BLaER1 (cell line): Measurements from ENCODE around the gene DAP3.
"Not testable (repeated sequence)": the region's sequence is repeated elsewhere in the genome, so short reads cannot be mapped to it uniquely, and the experiment has no call there.

Experiments
- H3K27ac ChIP-seq: shearing (Covaris generic); formaldehyde crosslinking; 2 replicates; pipeline ENCODE4 v1.8.1; 2022
- H3K27me3 ChIP-seq: shearing (Covaris generic); formaldehyde crosslinking; 2 replicates; pipeline ENCODE4 v1.8.1; 2022
- H3K36me3 ChIP-seq: shearing (Covaris generic); formaldehyde crosslinking; 2 replicates; pipeline ENCODE4 v1.8.1; 2022
- H3K4me1 ChIP-seq: shearing (Covaris generic); formaldehyde crosslinking; 2 replicates; pipeline ENCODE4 v1.8.1; 2022
- H3K4me2 ChIP-seq: shearing (Covaris generic); formaldehyde crosslinking; 2 replicates; pipeline ENCODE4 v1.8.1; 2022
- H3K4me3 ChIP-seq: shearing (Covaris generic); formaldehyde crosslinking; 2 replicates; pipeline ENCODE4 v1.8.1; 2022
- H3K9ac ChIP-seq: shearing (Covaris generic); formaldehyde crosslinking; 2 replicates; pipeline ENCODE4 v1.8.1; 2022
- H3K9me3 ChIP-seq: shearing (Covaris generic); formaldehyde crosslinking; 2 replicates; pipeline ENCODE4 v1.8.1; 2022
- H4K20me1 ChIP-seq: shearing (Covaris generic); formaldehyde crosslinking; 2 replicates; pipeline ENCODE4 v1.8.1; 2022
- Cebpa-rat ChIP-seq: shearing (Covaris generic); IDR thresholded peaks from 2 replicates; pipeline ENCODE4 v1.8.1; 2022

DAP3 gene

DNA sequence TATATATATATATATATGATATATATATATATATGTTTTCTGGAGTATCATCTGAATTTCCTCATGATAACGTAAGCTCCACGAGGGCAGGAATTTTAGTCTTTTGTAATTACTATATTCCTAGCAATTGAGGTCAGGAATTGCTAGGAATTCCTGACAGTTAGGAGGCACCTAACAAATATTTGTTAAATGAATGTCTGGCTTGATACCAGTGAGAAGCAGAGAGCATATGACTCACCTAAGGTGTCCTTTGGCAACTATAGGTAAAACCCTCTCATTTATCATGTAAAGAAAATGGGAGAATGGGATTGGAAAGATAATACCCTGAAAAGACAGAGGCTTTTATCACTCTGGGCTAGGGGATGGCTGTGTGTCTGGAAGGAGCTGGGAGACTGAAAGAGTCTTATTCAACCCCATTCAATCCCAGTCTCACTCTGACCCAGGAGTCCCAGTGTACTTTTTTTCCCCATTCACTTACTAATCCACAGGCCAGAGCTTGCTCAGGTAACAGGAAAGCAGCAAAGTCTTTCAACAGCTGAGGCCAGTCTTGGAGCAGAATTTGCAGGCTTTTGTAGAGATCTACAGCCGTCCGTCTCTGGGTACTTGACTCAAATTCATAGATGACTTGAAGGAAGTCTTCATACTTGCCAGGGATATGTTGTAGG is 71.2 kb downstream of the DAP3 start:
- H4K20me1 ChIP-seq: peaks cover 43% of the 10 kb centered on the region
- no peak overlapping the region for H3K9ac ChIP-seq
- H3K4me1 ChIP-seq: peaks cover 6% of the 10 kb centered on the region
- H3K27me3 ChIP-seq: no peaks in the 10 kb centered on the region
- H3K27ac ChIP-seq: no peak overlapping the region
- H3K4me3 ChIP-seq: no peak overlapping the region
- no peaks in the 10 kb centered on the region for H3K9me3 ChIP-seq
- TF ChIP-seq Cebpa-rat: no peak
- H3K4me2 ChIP-seq: no peak overlapping the region
- peaks cover 94% of the 10 kb centered on the region for H3K36me3 ChIP-seq

DNA sequence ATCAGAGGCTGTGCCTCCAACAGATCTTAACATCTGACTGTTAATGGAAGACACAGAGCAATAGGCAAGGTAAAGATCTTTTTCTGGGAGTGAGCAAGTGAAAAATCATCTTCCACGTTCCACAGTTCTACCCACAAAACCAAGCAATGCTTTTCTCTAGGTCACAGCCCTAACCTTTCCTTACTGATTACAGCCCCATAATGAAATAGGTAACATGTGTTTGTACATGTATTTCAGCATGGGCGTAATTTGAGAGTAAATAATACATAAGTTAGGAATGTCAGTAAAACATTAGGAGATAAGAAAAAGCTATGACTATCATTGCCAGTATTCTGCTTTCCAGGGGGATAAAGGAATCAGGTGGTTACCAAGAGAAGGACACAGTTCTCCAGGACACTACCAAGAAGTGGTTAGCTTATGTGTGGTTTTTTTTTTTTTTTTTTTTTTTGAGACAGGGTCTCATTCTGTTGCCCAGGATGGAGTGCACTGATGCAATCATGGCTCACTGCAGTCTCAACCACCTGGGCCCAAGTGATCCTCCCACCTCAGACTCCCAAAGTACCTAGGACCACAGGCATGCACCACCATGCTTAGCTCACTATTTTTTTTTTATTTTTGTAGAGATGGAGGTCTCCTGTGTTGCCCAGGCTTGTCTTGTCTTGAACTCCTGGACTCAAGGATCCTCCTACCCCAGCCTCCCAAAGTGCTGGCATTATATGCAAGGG is 72.0 kb downstream of the DAP3 start:
- no peaks in the 10 kb centered on the region for H3K9me3 ChIP-seq
- no peak overlapping the region for H3K9ac ChIP-seq
- no peaks in the 10 kb centered on the region for H3K27me3 ChIP-seq
- H3K4me3 ChIP-seq: no peak overlapping the region
- no peak for TF ChIP-seq Cebpa-rat
- peaks cover 14% of the 10 kb centered on the region for H3K4me1 ChIP-seq
- peaks cover 51% of the 10 kb centered on the region for H4K20me1 ChIP-seq
- H3K36me3 ChIP-seq: peaks cover 90% of the 10 kb centered on the region
- H3K4me2 ChIP-seq: no peak overlapping the region
- no peak overlapping the region for H3K27ac ChIP-seq

DNA sequence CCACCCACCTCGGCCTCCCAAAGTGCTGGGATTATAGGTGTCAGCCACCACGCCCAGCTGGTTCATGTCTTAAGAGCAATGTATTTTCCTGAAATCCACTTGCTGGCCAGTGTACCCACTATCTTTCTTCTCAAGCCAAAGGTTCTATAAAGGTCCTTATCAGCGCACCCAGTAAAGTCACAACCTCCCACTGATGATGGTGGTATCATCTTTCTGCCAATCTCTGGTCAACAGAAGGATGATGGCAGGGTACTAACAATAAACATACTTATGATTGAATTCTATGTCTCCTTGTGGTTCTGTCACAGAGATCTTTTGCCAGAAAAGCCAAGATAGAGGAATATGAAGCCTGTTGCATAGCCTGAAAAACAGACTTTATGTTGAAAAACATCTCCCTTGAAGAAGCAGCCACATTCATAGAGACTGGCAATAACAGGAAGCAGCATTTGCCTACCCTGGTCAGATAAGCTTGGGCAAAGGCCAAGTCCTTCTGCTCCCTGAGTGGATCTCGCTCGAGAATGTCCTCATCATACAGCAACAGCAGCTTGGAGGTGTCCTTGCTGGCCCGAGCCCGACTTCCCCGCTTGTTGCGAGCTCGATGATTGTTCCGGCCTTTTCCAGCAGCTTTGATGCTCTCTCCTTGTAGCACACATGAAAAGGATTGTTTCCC is 73.0 kb downstream of the DAP3 start:
- Histone ChIP-seq H3K36me3 (peaks cover 90% of the 10 kb centered on the region), H3K9me3 (no peaks in the 10 kb centered on the region), H3K4me1 (peaks cover 23% of the 10 kb centered on the region), H3K27me3 (no peaks in the 10 kb centered on the region), H3K27ac (no peak overlapping the region), H3K9ac (no peak overlapping the region), H3K4me3 (no peak overlapping the region), H4K20me1 (peaks cover 60% of the 10 kb centered on the region), H3K4me2 (no peak overlapping the region)
- no peak for TF ChIP-seq Cebpa-rat

- peaks cover 70% of the 10 kb centered on the region for H4K20me1 ChIP-seq
Measured at GRCh38 chr1:155763090-155763815, 74.4 kb downstream of the DAP3 start.

DNA sequence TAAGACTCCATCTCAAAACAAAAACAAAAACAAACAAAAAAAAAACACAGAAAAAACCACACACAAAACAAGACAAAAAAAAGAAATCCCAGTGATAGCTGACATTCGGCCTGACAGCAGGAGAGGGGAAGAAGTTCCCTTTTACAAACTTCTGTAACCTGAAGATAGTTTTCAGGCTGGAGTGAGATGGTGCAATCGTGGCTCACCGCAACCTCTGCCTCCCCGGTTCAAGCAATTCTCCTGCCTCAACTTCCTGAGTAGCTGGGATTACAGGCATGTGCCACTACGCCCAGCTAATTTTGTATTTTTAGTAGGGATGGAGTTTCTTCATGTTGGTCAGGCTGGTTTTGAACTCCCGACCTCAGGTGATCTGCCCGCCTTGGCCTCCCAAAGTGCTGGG is 75.1 kb downstream of the DAP3 start:
- not testable (repeated sequence) for H3K27me3 ChIP-seq, H3K9me3 ChIP-seq, H3K27ac ChIP-seq, H3K4me2 ChIP-seq, H3K4me3 ChIP-seq, H3K9ac ChIP-seq
- Histone ChIP-seq H3K4me1 (peaks cover 26% of the 10 kb centered on the region), H3K36me3 (peaks cover 95% of the 10 kb centered on the region), H4K20me1 (peaks cover 77% of the 10 kb centered on the region)

More at GRCh38 chr1:155763090-155763815, 74.4 kb downstream of the DAP3 start:
- H3K4me1 ChIP-seq: peaks cover 26% of the 10 kb centered on the region
- not testable (repeated sequence) for H3K4me3 ChIP-seq, H3K27me3 ChIP-seq, H3K9ac ChIP-seq, H3K9me3 ChIP-seq, H3K4me2 ChIP-seq, H3K27ac ChIP-seq
- peaks cover 95% of the 10 kb centered on the region for H3K36me3 ChIP-seq

DNA sequence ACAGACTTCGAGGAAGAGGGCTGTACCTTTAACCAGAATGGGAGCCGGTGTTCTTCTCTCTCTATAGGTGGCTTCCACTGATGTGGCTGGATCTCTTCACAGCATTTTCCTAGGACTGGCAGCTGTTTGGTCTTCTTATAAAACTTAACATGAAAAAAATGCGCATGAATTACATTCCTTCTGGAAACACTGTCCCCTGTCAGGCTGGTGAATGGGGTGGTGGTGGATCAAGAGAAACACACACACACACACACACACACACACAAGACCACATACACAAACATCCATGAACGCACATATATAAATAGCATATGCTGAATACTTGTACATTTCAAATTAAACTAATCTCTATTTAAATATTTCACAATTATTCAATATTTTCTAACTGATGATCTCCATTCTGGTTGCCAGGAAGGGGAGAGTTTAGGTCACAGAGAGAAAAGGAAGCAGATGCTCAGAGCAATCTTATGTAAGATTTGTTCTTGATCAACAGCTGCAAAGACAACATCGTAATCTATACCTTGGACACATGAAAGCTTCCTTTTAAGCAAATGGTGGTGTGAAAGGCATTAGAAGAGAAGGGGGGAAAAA is 78.6 kb downstream of the DAP3 start:
- H3K36me3 ChIP-seq: peaks cover 95% of the 10 kb centered on the region
- H3K9ac ChIP-seq, H3K27ac ChIP-seq, H3K4me3 ChIP-seq, H3K4me2 ChIP-seq, H3K9me3 ChIP-seq, H3K27me3 ChIP-seq: not testable (repeated sequence)
- peaks cover 85% of the 10 kb centered on the region for H4K20me1 ChIP-seq
- H3K4me1 ChIP-seq: peaks cover 26% of the 10 kb centered on the region

DNA sequence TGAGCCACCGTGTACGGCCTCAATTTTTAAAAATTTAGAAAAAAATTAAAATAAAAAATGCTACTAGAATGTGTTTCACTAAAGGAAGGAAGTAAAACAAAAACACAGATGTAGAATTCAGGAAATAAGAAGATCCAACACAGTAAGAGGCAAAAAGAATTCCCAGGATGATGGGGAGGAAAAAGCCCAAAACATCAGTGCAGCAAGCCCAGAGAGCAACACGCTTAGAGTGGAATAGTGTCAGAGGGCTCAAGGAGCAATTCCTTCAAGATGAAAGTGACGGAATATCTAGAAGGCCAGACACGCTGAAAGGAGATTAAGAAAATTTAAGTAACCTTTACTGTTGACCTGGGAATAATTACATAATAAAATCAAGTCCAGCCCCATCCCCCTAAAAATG is 80.4 kb downstream of the DAP3 start:
- H3K4me3 ChIP-seq: no peak overlapping the region
- no peak for TF ChIP-seq Cebpa-rat
- H3K4me2 ChIP-seq: no peak overlapping the region
- H3K9me3 ChIP-seq: no peaks in the 10 kb centered on the region
- peaks cover 93% of the 10 kb centered on the region for H3K36me3 ChIP-seq
- H4K20me1 ChIP-seq: peaks cover 68% of the 10 kb centered on the region
- H3K27me3 ChIP-seq: no peaks in the 10 kb centered on the region
- no peak overlapping the region for H3K27ac ChIP-seq
- peaks cover 26% of the 10 kb centered on the region for H3K4me1 ChIP-seq
- H3K9ac ChIP-seq: no peak overlapping the region

- H3K27me3 ChIP-seq: no peaks in the 10 kb centered on the region
- no peak overlapping the region for H3K4me3 ChIP-seq
- no peak for TF ChIP-seq Cebpa-rat
- H3K9ac ChIP-seq: no peak overlapping the region
- H3K9me3 ChIP-seq: no peaks in the 10 kb centered on the region
- H3K36me3 ChIP-seq: peaks cover 99% of the 10 kb centered on the region
- H4K20me1 ChIP-seq: peaks cover 32% of the 10 kb centered on the region; the same call in 1 of the 2 replicates
- H3K27ac ChIP-seq: no peak overlapping the region
- H3K4me2 ChIP-seq: no peak overlapping the region
- H3K4me1 ChIP-seq: no peaks in the 10 kb centered on the region
Measured at GRCh38 chr1:155773221-155773620, 84.3 kb downstream of the DAP3 start.

GRCh38 chr1:155776414-155776813 is 87.5 kb downstream of the DAP3 start:
- Histone ChIP-seq H3K27me3 (no peaks in the 10 kb centered on the region), H4K20me1 (peaks cover 4% of the 10 kb centered on the region; the same call in 1 of the 2 replicates), H3K36me3 (peaks cover 99% of the 10 kb centered on the region), H3K9ac (no peak overlapping the region), H3K4me3 (no peak overlapping the region), H3K4me1 (no peaks in the 10 kb centered on the region), H3K27ac (no peak overlapping the region), H3K4me2 (no peak overlapping the region), H3K9me3 (no peaks in the 10 kb centered on the region)
- no peak for TF ChIP-seq Cebpa-rat
